GM12892 (cell line): ENCODE results near the gene TSSK3.
A peak's percentile ranks its signal among the peaks of the same experiment; 100 is the strongest.

ENCODE experiments used
- DNase-seq: peaks from one replicate; pipeline ENCODE4 v3.0.0; 2011; ENCODE audit not compliant: insufficient read length
- FAIRE-seq: peaks from 2 replicates; lab custom pipeline; 2011; peaks lifted over from hg19 to GRCh38; lab: Jason Lieb, UNC
- POLR2A ChIP-seq: IDR thresholded peaks from 2 replicates; pipeline ENCODE4 v1.6.1; 2011; ENCODE audit warnings: low read depth, low read length, control low read depth
- POLR2AphosphoS5 ChIP-seq: IDR thresholded peaks from 2 replicates; pipeline ENCODE4 v1.6.1; 2011; ENCODE audit warnings: low read depth, low read length, control low read depth
- TAF1 ChIP-seq: IDR thresholded peaks from 2 replicates; pipeline ENCODE4 v1.6.1; 2011; ENCODE audit warnings: low read depth, mild to moderate bottlenecking, control low read depth, low read length, borderline replicate concordance

TSSK3 gene

GRCh38 chr1:32373996-32374592 lies 11.8 kb downstream of the TSSK3 start:
- TF ChIP-seq TAF1: no peak
- no peak for TF ChIP-seq POLR2A
- no peak for TF ChIP-seq POLR2AphosphoS5
- no peak for FAIRE-seq
- DNase-seq: no peak

- FAIRE-seq (no peak), DNase-seq (no peak)
- TF ChIP-seq POLR2AphosphoS5 (no peak), POLR2A (no peak)
Measured at GRCh38 chr1:32376199-32376598, 13.9 kb downstream of the TSSK3 start.

- DNase-seq (no peak), FAIRE-seq (no peak)
- TF ChIP-seq TAF1: no peak
- TF ChIP-seq POLR2A: no peak
- no peak for TF ChIP-seq POLR2AphosphoS5
Measured at GRCh38 chr1:32377541-32378220, 15.3 kb downstream of the TSSK3 start.

GRCh38 chr1:32380057-32380456 lies 17.7 kb downstream of the TSSK3 start:
- no peak for TF ChIP-seq TAF1
- no peak for TF ChIP-seq POLR2AphosphoS5
- TF ChIP-seq POLR2A: no peak
- DNase-seq: no peak
- FAIRE-seq: no peak

GRCh38 chr1:32386676-32387392 lies 24.5 kb downstream of the TSSK3 start:
- no peak for TF ChIP-seq POLR2AphosphoS5
- TF ChIP-seq TAF1: no peak
- TF ChIP-seq POLR2A: no peak
- DNase-seq (no peak), FAIRE-seq (no peak)

- no peak for DNase-seq
- no peak for FAIRE-seq
- TF ChIP-seq TAF1 (no peak), POLR2AphosphoS5 (no peak), POLR2A (no peak)
Measured at GRCh38 chr1:32388641-32389040, 26.3 kb downstream of the TSSK3 start.

GRCh38 chr1:32390904-32391870 lies 28.8 kb downstream of the TSSK3 start:
- no peak for DNase-seq
- no peak for FAIRE-seq
- TF ChIP-seq POLR2A (no peak), TAF1 (no peak), POLR2AphosphoS5 (no peak)

GRCh38 chr1:32392325-32392724 lies 30.0 kb downstream of the TSSK3 start:
- FAIRE-seq: no peak
- TF ChIP-seq POLR2A: no peak
- no peak for TF ChIP-seq POLR2AphosphoS5
- TF ChIP-seq TAF1: no peak
- no peak for DNase-seq

GRCh38 chr1:32393136-32393535 lies 30.8 kb downstream of the TSSK3 start:
- TF ChIP-seq POLR2AphosphoS5 (no peak), POLR2A (no peak), TAF1 (no peak)
- DNase-seq: no peak
- FAIRE-seq: no peak

GRCh38 chr1:32393832-32394140 lies 31.4 kb downstream of the TSSK3 start:
- no peak for FAIRE-seq
- no peak for DNase-seq
- no peak for TF ChIP-seq POLR2A
- no peak for TF ChIP-seq POLR2AphosphoS5
- no peak for TF ChIP-seq TAF1

- TF ChIP-seq TAF1: peak; percentile 70; the same call in 1 of the 2 replicates
- TF ChIP-seq POLR2AphosphoS5: peak; percentile 81; the same call in 1 of the 2 replicates
- peak; percentile 95 for TF ChIP-seq POLR2A
- DNase-seq (peak; percentile 89), FAIRE-seq (peak; percentile 99)
Measured at GRCh38 chr1:32394141-32394889, 32.0 kb downstream of the TSSK3 start, which contains the start of gene BSDC1. BSDC1 (minus strand) TSS chr1:32394441; CDS start chr1:32394414, 27 bp downstream.
